Transverse colon (tissue), 4 donors: ENCODE data around the gene VAC14.

Experiments
- EP300 ChIP-seq: sonication (generic); formaldehyde crosslinking; IDR thresholded peaks from one replicate; pipeline ENCODE4 v1.6.1; 2017; ENCODE audit warnings: antibody characterized with exemption, low read depth
- POLR2AphosphoS5 ChIP-seq, 3 donors: sonication (generic); formaldehyde crosslinking; IDR thresholded peaks; one replicate each; pipeline ENCODE4 v1.6.1; 2016; ENCODE audit warnings: antibody characterized with exemption in 3 of 3
- TF ChIP-seq, protein P1 (sequence below), 5 experiments: fragments of 200-600 bp in 3 of 5; fragments of 450-650 bp in 2 of 5; sonication (generic) in 3 of 5; IDR thresholded peaks; 1 replicate in 2 of 5; 2 replicates in 3 of 5; pipeline ENCODE4 v1.5.1; 2016 to 2017; ENCODE audit warnings: antibody characterized with exemption in 5 of 5, inconsistent platforms in 3 of 5, mild to moderate bottlenecking in 2 of 5, moderate library complexity in 1 of 5

GRCh38 chr16:70741783-70742125, 59.2 kb downstream of the VAC14 start:
- TF ChIP-seq, protein P1, sequence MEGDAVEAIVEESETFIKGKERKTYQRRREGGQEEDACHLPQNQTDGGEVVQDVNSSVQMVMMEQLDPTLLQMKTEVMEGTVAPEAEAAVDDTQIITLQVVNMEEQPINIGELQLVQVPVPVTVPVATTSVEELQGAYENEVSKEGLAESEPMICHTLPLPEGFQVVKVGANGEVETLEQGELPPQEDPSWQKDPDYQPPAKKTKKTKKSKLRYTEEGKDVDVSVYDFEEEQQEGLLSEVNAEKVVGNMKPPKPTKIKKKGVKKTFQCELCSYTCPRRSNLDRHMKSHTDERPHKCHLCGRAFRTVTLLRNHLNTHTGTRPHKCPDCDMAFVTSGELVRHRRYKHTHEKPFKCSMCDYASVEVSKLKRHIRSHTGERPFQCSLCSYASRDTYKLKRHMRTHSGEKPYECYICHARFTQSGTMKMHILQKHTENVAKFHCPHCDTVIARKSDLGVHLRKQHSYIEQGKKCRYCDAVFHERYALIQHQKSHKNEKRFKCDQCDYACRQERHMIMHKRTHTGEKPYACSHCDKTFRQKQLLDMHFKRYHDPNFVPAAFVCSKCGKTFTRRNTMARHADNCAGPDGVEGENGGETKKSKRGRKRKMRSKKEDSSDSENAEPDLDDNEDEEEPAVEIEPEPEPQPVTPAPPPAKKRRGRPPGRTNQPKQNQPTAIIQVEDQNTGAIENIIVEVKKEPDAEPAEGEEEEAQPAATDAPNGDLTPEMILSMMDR (IDR thresholded peaks at IDR 0.05) = no peak
- TF ChIP-seq POLR2AphosphoS5 (IDR thresholded peaks at IDR 0.05) (no peak), EP300 (no peak)
